ENCODE results near the gene FOXB2.
"Not testable (repeated sequence)": the region's sequence is repeated elsewhere in the genome, so short reads cannot be mapped to it uniquely, and the experiment has no call there.

DNA sequence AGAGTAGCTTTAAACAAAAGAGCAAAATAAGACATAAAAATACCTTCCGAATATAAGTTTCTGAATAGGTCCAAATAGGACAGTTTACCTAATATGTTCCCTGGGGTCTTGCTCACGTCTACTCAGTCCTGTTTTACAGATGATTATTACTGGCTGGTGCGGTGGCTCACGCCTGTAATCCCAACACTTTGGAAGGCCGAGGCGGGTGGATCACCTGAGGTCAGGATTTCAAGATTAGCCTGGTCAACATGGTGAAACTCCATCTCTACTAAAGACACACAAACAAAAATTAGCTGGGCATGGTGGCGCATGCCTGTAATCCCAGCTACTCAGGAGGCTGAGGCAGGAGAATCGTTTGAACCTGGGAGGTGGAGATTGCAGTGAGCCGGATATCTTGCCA is 40.6 kb upstream of the FOXB2 start:
- TF ChIP-seq EZH2 (IDR thresholded peaks at IDR 0.05): not testable (repeated sequence)
- TF ChIP-seq, protein P1, sequence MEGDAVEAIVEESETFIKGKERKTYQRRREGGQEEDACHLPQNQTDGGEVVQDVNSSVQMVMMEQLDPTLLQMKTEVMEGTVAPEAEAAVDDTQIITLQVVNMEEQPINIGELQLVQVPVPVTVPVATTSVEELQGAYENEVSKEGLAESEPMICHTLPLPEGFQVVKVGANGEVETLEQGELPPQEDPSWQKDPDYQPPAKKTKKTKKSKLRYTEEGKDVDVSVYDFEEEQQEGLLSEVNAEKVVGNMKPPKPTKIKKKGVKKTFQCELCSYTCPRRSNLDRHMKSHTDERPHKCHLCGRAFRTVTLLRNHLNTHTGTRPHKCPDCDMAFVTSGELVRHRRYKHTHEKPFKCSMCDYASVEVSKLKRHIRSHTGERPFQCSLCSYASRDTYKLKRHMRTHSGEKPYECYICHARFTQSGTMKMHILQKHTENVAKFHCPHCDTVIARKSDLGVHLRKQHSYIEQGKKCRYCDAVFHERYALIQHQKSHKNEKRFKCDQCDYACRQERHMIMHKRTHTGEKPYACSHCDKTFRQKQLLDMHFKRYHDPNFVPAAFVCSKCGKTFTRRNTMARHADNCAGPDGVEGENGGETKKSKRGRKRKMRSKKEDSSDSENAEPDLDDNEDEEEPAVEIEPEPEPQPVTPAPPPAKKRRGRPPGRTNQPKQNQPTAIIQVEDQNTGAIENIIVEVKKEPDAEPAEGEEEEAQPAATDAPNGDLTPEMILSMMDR (IDR thresholded peaks at IDR 0.05): not testable (repeated sequence)
